Measurements from ENCODE around the gene TTC9B.
A peak's percentile ranks its signal among the peaks of the same experiment; 100 is the strongest.
"Not testable (repeated sequence)": the region's sequence is repeated elsewhere in the genome, so short reads cannot be mapped to it uniquely, and the experiment has no call there.

TTC9B gene

GRCh38 chr19:40214936-40215335 lies 3.2 kb downstream of the TTC9B start:
- no peak for DNase-seq (ENCODE audit: low read depth)

GRCh38 chr19:40213882-40214570 lies 4.2 kb downstream of the TTC9B start:
- no peak for DNase-seq (ENCODE audit: low read depth)

- DNase-seq (ENCODE audit: low read depth): no peak
Measured at GRCh38 chr19:40213251-40213829, 4.8 kb downstream of the TTC9B start.

- DNase-seq (ENCODE audit: low read depth): no peak
Measured at GRCh38 chr19:40210889-40211288, 7.3 kb downstream of the TTC9B start.

- DNase-seq (ENCODE audit: low read depth): no peak
Measured at GRCh38 chr19:40208602-40209001, 9.6 kb downstream of the TTC9B start.

- no peak for DNase-seq (ENCODE audit: low read depth)
Measured at GRCh38 chr19:40205760-40206159, 12.4 kb downstream of the TTC9B start.

GRCh38 chr19:40204381-40204780 lies 13.8 kb downstream of the TTC9B start:
- DNase-seq (ENCODE audit: low read depth): no peak

GRCh38 chr19:40200341-40201099 lies 17.7 kb downstream of the TTC9B start:
- DNase-seq (ENCODE audit: low read depth): peak; percentile 35

- DNase-seq (ENCODE audit: low read depth): no peak
Measured at GRCh38 chr19:40198272-40198990, 19.8 kb downstream of the TTC9B start.

GRCh38 chr19:40193587-40193849 lies 24.7 kb downstream of the TTC9B start:
- DNase-seq (ENCODE audit: low read depth): no peak

GRCh38 chr19:40192758-40193586 lies 25.2 kb downstream of the TTC9B start:
- no peak for DNase-seq (ENCODE audit: low read depth)

- peak; percentile 53 for DNase-seq (ENCODE audit: low read depth)
Measured at GRCh38 chr19:40191836-40192646, 26.1 kb downstream of the TTC9B start.

GRCh38 chr19:40190891-40191835 lies 27.0 kb downstream of the TTC9B start, which contains the start of gene MAP3K10:
Gene MAP3K10, plus strand, starts transcription at chr19:40191426. Its CDS starts 606 bp downstream, at chr19:40192032.
- peak; percentile 69 for DNase-seq (ENCODE audit: low read depth)

- no peak for DNase-seq (ENCODE audit: low read depth)
Measured at GRCh38 chr19:40184273-40184672, 33.9 kb downstream of the TTC9B start.

- DNase-seq (ENCODE audit: low read depth): no peak
Measured at GRCh38 chr19:40178756-40179155, 39.4 kb downstream of the TTC9B start.

- no peak for DNase-seq (ENCODE audit: low read depth)
Measured at GRCh38 chr19:40177286-40178070, 40.7 kb downstream of the TTC9B start.

- DNase-seq (ENCODE audit: low read depth): no peak
Measured at GRCh38 chr19:40175820-40176219, 42.4 kb downstream of the TTC9B start.

- DNase-seq (ENCODE audit: low read depth): no peak
Measured at GRCh38 chr19:40174092-40174491, 44.1 kb downstream of the TTC9B start.

GRCh38 chr19:40171293-40171692 lies 46.9 kb downstream of the TTC9B start:
- not testable (repeated sequence) for DNase-seq (ENCODE audit: low read depth)
